Measurements from ENCODE around the gene DUSP6. TPM values are rescaled to one million over a fixed set of nuclear protein-coding genes. Genes with fewer than 3 reads are reported as not detected.

The DUSP6 gene
- total and polyA plus RNA-seq, 2 of the 8 experiments (the other 6 are each of a cell fraction or from before 2014, with no cell fraction given) = 99.3 to 179 TPM

DNA sequence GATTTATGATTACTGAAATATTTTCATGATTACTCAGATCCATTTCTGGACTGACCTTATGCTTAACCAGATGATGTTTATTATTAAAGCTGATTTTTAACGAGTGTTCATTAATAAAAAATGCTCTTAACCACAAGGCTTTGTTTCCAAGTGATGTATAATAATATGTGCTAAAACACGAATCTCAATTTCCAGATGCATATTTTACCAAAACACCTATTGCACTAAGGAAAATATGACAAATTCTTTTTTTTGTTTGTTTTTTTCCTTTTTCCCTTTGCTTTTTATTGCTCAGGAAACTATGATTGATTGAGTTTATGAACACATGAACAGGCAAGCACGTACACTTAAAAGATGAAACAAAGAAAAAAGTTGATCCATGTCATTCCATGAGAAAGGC lies 16.9 kb upstream of the DUSP6 start:
- Histone ChIP-seq H3K9ac (replicated peaks in 1 of 4; ENCODE audit: extremely low read depth in 1 of 4, low read depth in 3 of 4, low read length in 3 of 4) (no peak overlapping the region), H2AFZ (ENCODE audit: low read length) (no peak overlapping the region), H3K4ac (replicated peaks; ENCODE audit: insufficient read length, low read depth, low read length) (no peak overlapping the region), H3K23ac (ENCODE audit: insufficient read length) (no peak overlapping the region), H3K18ac (ENCODE audit: extremely low read depth, low read length) (no peak overlapping the region), H4K20me1 (replicated peaks in 1 of 2; ENCODE audit: control insufficient read depth in 1 of 2, insufficient read depth in 2 of 2, low read length in 2 of 2) (no peaks in the 10 kb centered on the region), H3K4me3 (ENCODE audit: extremely low read depth in 1 of 4, insufficient read depth in 2 of 4, low read depth in 3 of 4, low read length in 4 of 4) (no peak overlapping the region), H3K4me2 (ENCODE audit: insufficient read depth in 1 of 2, low read depth in 2 of 2, low read length in 2 of 2) (no peak overlapping the region), H3K9me3 (ENCODE audit: insufficient read depth in 2 of 2, low read depth in 1 of 2, low read length in 1 of 2) (no peaks in the 10 kb centered on the region), H3K79me1 (ENCODE audit: low read depth, low read length) (no peaks in the 10 kb centered on the region), H3K23me2 (ENCODE audit: low read depth, low read length) (no peaks in the 10 kb centered on the region), H2BK20ac (ENCODE audit: low read length) (no peak overlapping the region), H2BK120ac (replicated peaks; ENCODE audit: low read depth, low read length) (no peak overlapping the region), H4K5ac (ENCODE audit: insufficient read length, low read depth, low read length) (no peak overlapping the region), H4K8ac (ENCODE audit: extremely low read depth, insufficient read depth, low read length) (no peak overlapping the region), H4K91ac (replicated peaks; ENCODE audit: insufficient read length, low read length) (no peak overlapping the region), H3K27me3 (replicated peaks in 1 of 4; ENCODE audit: control insufficient read depth in 3 of 4, extremely low read depth in 1 of 4, insufficient read depth in 3 of 4, low read length in 3 of 4) (no peaks in the 10 kb centered on the region), H3K14ac (ENCODE audit: insufficient read length) (no peak overlapping the region), H2AK5ac (ENCODE audit: low read depth, low read length) (no peak overlapping the region), H2BK5ac (ENCODE audit: low read depth, low read length) (no peak overlapping the region), H3K36me3 (ENCODE audit: control insufficient read depth in 2 of 4, insufficient read depth in 4 of 4, low read length in 3 of 4) (no peaks in the 10 kb centered on the region), H2BK12ac (ENCODE audit: low read depth, low read length) (no peak overlapping the region), H2BK15ac (ENCODE audit: low read length) (no peak overlapping the region), H3K4me1 (replicated peaks in 1 of 4; ENCODE audit: control insufficient read depth in 3 of 4, insufficient read depth in 4 of 4, low read length in 3 of 4) (peaks cover 0 to 4% (median 0%) of the 10 kb centered on the region in 4 experiments; a peak in 1 of 7 replicates), H3K27ac (ENCODE audit: low read depth, low read length) (no peak overlapping the region), H3K79me2 (ENCODE audit: control insufficient read depth in 1 of 2, insufficient read depth in 2 of 2, low read length in 2 of 2) (no peaks in the 10 kb centered on the region), H3K56ac (replicated peaks; ENCODE audit: insufficient read length, low read depth, low read length) (no peak overlapping the region)
- FAIRE-seq (no peak), DNase-seq (ENCODE audit: low read depth in 1 of 2, low spot score in 2 of 2) (no peak)
- 89% methylated on average over 3 of the region's 3 CpGs; no CpG with 5 or more reads in 1 of the 2 experiments for WGBS, 2 experiments (ENCODE audit: extremely low coverage in 1 of 2, insufficient coverage in 1 of 2, insufficient read length in 1 of 2, insufficient replicate concordance in 2 of 2, low coverage in 1 of 2, low lambda C conversion rate in 2 of 2, missing lambda C conversion rate in 1 of 2)
- TF ChIP-seq GABPA (IDR thresholded peaks at IDR 0.05; ENCODE audit: borderline replicate concordance, insufficient read depth, low read length) (no peak), TAF1 (IDR thresholded peaks at IDR 0.05; ENCODE audit: low read depth, low read length) (no peak), CHD1 (IDR thresholded peaks at IDR 0.05; ENCODE audit: low read depth, low read length) (no peak), HDAC2 (IDR thresholded peaks at IDR 0.05; ENCODE audit: borderline replicate concordance in 1 of 2, low read depth in 2 of 2, low read length in 2 of 2) (no peak), CBX5 (IDR thresholded peaks at IDR 0.05; ENCODE audit: low read depth, low read length) (no peak), SIN3A (conservative IDR thresholded peaks at IDR 0.05 in 1 of 2, IDR thresholded peaks at IDR 0.05 in 1 of 2; ENCODE audit: low read depth in 1 of 2, low read length in 2 of 2) (no peak), SRF (IDR thresholded peaks at IDR 0.05; ENCODE audit: low read depth, low read length) (no peak), NRF1 (IDR thresholded peaks at IDR 0.05; ENCODE audit: low read depth, low read length) (no peak), TEAD4 (IDR thresholded peaks at IDR 0.05; ENCODE audit: low read depth, low read length) (no peak)
- POLR2A ChIA-PET (ENCODE audit: partially characterized antibody) = interaction anchor here (1.2 to 2.0 kb wide), 2 partner anchors 16 to 24 kb away, joined by 3 to 6 read pairs; partner anchors contain the start of gene DUSP6
- CTCF ChIA-PET (ENCODE audit: partially characterized antibody) = interaction anchor here (0.7 to 1.1 kb wide), 2 partner anchors 10 to 17 kb away, joined by 3 to 4 read pairs; no protein-coding TSS in a partner anchor
